WI38 (cell line): ENCODE data around the gene LGR5.

Source experiments
- H3K4me3 ChIP-seq: 2 replicates; pipeline ENCODE4 v1.5.1; 2011; ENCODE audit warnings: low read depth, mild to moderate bottlenecking, control low read depth, low read length
- TF ChIP-seq, protein P1 (sequence below): IDR thresholded peaks from 2 replicates; pipeline ENCODE4 v1.5.1; 2012; ENCODE audit warnings: low read depth, mild to moderate bottlenecking, control low read depth, low read length

Gene LGR5

DNA sequence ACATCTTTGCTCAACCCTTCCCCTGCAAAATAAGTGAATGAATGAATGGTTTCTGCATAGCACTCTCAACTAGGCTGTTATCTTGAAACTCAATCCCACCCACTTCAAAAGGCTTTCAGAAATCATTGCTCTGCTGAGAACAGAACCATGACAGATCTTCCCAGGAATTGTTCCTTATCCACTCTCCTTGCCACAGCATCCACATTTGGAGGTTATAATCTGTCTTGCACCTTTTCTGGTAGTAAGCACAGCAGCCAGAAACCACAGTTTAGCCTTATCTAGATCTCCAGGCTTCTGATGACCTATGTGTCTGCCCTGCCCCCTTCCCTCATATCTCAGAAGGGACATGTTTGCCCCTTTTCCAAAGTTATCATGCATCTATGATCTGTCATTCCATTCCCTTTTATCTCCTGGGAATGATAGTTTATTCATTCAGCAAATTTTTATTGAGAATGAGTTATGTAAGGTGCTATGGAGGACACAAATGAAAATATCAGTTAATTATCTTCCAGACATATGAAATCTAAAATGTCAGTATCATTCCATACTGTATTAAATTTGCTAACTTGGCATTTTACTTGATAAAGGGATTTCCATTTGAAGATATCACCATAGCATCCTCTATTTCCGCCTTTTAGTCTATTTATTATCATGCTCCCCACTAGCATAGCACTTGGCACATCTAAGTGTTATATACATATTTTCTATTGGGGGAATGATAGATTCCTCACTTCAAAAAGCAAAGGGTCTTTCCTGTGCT is 21.4 kb downstream of the LGR5 start:
- TF ChIP-seq, protein P1, sequence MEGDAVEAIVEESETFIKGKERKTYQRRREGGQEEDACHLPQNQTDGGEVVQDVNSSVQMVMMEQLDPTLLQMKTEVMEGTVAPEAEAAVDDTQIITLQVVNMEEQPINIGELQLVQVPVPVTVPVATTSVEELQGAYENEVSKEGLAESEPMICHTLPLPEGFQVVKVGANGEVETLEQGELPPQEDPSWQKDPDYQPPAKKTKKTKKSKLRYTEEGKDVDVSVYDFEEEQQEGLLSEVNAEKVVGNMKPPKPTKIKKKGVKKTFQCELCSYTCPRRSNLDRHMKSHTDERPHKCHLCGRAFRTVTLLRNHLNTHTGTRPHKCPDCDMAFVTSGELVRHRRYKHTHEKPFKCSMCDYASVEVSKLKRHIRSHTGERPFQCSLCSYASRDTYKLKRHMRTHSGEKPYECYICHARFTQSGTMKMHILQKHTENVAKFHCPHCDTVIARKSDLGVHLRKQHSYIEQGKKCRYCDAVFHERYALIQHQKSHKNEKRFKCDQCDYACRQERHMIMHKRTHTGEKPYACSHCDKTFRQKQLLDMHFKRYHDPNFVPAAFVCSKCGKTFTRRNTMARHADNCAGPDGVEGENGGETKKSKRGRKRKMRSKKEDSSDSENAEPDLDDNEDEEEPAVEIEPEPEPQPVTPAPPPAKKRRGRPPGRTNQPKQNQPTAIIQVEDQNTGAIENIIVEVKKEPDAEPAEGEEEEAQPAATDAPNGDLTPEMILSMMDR = no peak
- H3K4me3 ChIP-seq = no peak overlapping the region

DNA sequence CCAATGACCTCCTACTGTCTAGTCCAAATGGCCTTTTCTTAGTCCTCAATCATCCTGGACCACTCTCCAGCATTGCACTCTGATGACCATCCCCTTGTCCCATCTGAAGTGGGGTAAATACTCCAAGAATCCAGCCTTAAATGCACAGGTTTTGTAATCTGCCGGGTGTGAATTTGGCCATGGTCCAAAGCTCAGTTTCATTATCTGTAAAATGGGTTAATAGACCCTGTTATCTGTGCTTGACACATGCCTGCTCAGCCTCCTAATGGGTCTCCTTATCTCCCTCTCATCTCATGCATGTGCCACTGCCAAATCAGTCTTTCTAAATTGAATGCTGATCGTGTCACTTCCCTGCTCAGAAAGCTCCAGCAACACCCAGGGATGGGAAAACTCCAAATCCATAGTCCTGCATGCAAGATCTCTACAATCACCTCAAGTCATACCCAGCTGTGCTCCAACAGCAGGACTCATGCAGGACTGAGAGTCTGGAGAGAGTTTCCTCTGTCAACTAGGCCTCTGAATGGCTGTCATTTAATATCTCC is 22.3 kb downstream of the LGR5 start:
- TF ChIP-seq, protein P1 = no peak
- H3K4me3 ChIP-seq = no peak overlapping the region

DNA sequence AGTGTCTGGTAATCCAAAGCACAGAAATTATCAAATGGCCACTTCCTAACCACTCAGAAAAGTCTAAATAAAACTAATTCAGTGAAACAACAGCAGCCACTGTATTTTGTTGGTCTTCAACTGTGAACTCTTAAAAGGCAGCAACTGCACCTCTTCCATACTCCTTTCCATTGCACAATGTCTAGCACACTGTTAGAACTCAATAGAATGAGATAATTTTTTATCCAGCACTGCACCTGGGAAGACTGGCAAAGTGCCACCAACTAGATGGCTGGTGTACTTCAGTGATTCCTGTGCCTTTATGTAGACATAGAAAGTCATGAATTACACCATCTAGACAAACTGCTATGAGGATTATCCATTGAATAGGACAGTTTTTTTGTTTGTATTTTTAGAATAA is 26.2 kb downstream of the LGR5 start:
- TF ChIP-seq, protein P1 = no peak
- H3K4me3 ChIP-seq = no peak overlapping the region

DNA sequence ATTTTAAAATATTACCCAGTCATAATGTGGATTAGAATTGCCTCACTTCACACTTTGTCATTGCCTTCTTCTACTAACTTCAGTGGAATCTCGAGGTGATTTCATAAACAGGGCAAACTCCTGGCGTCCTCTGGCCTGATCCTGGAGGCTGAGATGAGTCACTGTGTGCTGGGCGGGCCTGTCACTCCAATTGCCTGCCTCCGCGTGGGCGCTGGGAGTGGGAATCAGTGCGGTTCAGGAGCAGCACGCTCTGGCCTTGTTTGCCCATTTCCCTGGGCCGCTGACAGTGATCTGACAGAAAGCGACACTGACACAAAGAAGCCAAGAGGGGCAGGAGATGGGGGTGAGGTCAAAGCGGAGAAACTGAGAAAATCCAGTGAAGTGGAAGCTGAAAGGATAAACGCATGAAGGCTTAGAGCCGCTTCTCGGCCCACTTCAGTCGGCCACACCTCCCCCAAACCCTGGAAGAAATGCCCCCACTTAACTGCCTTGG is 29.7 kb downstream of the LGR5 start:
- TF ChIP-seq, protein P1 = no peak
- H3K4me3 ChIP-seq = no peak overlapping the region

DNA sequence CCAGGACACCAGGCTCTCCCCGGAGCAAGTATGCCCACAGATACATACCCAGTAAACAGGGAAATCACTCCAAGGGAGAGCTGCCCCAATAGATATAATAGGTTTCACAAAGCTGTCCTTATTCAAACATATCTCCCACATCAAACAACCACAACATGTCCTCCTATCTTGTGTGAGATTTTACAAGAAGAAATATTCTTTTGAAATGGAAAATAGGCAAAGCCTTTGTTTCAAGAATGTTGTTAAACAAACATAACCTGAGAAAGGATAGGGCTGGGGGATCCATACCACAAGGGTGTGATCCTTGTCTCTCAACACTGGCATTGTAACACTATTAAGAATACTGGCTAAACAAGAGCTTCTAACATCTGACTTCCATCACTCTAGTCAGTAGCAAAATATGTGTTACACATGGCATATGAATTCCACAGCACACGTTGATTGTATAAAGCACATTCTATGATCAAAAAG is 32.9 kb downstream of the LGR5 start:
- TF ChIP-seq, protein P1 = no peak
- H3K4me3 ChIP-seq = no peak overlapping the region

DNA sequence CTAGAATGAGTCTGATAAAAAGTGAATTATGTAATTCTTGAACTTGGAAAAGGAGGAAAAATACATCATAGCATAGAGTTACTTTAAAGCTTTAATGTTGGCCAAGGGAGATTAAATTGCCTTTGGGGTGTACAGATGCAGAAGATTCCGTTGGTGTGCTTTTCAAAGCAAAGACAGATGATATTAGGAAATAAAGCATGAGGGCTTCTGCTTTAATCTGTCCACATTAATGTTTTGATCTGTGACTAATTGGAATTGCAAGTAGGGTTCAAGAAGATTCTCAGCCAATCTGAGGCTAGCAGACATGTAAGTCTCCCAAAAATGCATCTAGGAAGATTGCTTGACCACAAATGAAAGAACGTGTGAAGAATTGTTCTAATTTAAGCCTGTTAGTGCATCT is 35.2 kb downstream of the LGR5 start:
- TF ChIP-seq, protein P1 = no peak

DNA sequence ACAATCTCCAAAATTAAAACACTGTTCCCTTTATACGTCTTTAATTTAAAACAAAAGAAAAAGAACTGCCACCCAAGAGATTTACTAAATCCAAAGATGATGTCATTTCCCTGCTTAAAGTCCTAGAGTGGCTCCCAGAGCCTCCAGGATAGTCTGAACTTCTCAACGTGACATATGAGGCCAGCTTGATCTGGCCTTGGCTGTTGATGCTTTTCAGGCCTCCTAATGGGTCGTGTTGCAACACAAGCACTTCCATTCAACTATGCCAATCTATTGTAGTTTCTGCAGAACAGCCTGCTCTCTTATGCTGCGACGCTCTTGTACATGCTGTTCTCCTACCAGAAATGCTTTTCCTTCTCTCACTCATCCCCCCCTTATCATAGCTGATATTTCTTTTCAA is 35.7 kb downstream of the LGR5 start:
- TF ChIP-seq, protein P1 = no peak
- no peak overlapping the region for H3K4me3 ChIP-seq

More for the DNA sequence above, 35.2 kb downstream of the LGR5 start:
- H3K4me3 ChIP-seq = no peak overlapping the region
